Activated T-cell treated with anti-CD3 and anti-CD28 coated beads for 24 hours (primary cell): ENCODE measurements around the gene FHOD1.

Source experiments
- DNase-seq: peaks from one replicate; pipeline ENCODE4 v3.0.0-alpha.2; 2020; ENCODE audit warnings: low read depth

The FHOD1 gene

DNA sequence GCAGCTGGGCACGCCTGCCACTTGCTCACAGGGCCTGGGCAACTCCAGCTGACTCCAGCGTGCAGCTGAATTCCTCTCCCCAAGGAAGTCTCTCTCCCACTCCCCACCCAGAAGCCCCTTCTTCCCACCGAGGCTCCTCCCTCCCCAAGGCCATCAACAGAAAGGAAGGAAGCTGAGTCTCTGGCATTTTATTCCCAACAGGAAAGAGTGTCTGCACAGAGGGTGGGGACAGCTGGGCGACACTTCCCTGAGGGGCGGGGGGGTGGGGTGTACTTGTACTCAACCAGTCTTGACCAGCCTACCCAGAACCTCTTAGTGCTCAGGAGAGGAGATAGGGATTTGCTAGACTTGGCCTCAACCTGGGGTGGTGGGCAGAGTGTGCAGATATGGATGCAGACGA lies 57.2 kb downstream of the FHOD1 start, which contains the start of gene EXOC3L1:
TSS of gene EXOC3L1 (minus strand) at position 96 of the 400 bp plus-strand sequence. CDS start 460 bp downstream, outside the sequence.
- no peak for DNase-seq

DNA sequence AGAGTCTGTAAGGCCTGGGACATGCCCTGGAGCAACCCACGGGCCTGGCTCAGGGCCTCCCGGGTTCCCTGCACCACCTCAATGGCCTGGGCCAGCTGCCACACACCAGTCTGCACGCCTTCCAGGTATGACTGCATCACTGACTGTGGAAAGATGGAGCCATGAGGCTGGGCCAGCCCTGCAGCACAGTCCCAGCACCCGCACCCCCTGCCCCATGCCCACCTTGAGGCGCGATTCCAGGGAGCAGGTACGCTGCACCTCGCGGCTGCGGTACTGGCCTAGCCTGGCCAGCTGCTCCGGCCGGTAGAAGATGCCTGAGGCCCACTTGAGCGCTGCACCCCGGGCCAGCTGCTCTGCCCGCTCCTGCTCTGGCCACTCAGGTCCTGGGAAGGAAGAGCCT lies 58.5 kb downstream of the FHOD1 start:
- DNase-seq: no peak

DNA sequence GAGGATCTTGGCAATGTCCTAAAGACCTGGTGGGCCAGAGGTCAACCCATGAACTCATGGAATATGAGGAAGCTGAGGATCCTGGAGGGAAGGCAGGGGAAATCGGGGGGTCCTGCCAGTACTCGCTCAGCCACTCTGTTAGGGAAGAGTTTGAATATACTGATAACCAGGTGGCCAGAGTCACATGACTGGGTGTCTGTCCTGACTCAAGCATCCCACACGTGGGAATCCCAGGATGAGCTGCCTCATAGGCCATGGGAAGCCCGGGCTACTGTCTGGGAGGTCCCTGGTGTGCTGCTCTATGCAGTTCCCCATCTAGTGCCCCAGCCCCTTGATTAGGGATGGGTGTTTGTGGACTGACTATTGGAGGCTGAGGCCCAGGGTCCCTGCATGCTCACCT lies 59.0 kb downstream of the FHOD1 start:
- no peak for DNase-seq

DNA sequence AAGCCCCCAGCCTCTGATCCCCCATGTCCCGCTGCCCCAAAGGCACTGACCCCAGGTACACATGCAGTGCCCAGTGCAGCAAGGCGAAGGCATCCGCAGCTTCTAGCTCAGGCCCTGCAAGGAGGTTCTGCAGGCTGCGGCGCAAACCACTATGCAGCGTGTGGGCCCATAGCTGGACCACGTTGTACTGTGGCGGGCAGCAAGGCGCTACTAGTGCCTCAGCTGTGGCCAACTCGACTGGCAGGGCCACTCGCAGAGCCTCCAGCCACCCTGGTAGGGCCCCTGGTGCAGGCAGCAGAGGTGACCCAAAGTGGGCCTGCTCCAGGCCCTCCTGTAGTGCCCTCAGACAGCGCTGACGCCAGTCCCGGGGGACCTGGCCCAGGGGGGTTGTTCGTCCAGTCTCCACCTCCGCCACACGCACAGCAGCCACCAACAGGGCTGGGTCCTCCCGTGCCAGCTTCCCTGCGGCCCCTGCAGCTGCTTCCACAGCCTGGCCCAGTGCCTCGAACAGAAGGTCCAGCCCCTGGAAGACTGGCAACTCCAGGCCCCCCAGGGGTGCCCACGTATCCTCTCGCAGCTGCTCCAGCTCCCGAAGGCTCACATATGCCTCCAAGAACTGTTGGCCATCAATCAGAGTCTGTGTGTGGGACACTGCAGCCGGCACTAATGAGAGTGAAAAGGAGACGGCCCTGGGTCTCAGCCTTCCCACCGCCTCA lies 59.9 kb downstream of the FHOD1 start:
- DNase-seq: no peak

DNA sequence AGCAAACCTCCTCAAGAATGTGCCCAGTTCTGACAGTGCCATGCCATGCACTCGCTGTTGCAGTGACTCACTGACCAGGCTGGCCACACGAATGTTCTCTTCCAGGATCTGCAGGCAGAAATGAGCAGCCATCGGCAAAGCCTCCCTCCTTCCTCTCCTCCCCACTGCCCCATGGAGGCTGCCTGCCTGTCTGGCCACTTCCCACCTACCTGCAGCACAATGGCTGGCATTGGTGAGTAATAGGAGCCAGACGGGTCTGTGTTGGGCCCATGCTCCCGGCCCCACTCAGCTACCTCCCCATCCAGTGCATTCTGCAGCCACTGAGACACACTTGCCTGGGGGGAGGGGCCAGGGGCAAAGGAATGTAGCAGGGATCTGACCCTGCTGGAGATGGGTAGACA lies 60.7 kb downstream of the FHOD1 start:
- DNase-seq: no peak

DNA sequence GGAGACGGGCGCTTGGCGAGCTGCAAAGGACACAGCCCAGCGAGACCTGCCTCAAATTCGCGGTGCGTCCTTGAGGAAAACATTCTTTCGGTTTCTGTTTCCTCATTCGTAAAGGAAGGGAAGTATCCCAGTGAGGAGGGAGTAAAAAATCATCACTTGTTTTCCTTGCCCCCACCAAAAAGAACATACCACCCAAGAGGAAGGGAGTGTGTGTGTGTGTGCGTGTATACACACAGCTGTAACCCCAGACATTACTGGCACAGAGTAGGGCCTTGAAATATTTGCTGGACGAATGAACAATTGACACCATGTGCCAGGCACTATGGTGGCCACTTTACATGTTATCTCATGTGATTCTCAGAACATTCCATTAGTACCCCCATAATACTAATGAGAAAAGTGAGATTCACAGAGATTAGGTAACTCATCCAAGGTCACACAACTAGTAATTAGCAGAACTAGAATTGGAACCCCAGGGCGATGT lies 61.6 kb downstream of the FHOD1 start:
- DNase-seq: no peak

DNA sequence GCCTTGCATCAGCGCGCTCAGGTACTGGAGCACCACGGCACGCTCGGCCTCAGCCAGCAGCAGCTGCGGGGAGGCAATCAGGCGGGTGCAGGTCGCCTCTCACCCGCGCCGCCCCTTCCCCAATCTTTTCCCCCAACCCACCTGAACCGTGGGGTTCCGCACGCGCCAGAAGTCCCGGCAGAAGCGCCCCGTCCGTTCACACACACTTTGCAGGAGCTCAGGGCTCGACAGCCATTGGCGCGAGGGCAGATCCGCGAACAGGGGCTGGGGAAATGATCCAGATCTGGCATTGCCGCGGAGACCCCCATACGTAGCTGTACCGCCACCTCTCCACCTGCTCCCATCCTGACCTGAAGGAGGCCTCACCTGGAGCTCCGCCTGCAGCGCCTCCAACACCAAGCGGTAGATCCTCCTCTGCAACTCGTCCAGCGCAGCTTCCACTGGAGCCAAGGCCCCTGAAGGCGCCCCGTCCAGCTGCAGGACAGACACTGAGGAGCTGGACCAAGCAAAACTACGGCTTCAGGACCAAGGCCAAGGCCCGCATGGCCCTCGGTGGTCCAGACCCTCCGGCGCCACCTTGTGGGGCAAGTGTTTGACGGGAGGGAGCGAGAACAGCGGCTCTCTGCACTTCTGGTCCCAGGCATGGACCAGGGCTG lies 62.2 kb downstream of the FHOD1 start:
- peak; percentile 75 for DNase-seq

DNA sequence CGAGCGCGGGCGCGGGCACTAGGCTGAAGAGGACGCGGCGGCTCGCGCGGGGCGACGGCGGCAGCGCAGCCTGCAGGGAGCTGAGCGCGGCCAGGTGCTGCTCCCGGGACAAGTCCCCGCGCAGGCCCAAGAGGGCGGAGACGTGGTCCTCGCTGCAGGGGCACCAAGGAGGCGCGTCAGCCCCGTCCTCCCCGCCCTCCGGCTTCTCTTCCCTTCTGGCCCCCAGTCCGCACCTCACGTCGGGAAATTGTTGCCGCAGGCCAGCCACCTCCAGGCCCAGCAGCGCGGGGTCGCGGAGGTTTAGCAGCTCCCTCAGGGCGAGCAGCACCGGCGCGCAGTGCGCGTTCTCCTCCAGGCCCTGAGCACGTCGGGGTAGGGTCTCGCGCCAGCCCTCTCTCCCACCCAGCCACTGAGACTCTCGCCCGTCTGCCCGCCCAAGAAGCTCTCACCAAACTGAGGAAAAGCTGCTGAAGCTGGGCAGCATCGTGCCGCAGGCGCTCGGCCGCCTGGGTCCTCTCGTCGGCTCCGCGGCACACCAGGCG lies 62.8 kb downstream of the FHOD1 start:
- no peak for DNase-seq

DNA sequence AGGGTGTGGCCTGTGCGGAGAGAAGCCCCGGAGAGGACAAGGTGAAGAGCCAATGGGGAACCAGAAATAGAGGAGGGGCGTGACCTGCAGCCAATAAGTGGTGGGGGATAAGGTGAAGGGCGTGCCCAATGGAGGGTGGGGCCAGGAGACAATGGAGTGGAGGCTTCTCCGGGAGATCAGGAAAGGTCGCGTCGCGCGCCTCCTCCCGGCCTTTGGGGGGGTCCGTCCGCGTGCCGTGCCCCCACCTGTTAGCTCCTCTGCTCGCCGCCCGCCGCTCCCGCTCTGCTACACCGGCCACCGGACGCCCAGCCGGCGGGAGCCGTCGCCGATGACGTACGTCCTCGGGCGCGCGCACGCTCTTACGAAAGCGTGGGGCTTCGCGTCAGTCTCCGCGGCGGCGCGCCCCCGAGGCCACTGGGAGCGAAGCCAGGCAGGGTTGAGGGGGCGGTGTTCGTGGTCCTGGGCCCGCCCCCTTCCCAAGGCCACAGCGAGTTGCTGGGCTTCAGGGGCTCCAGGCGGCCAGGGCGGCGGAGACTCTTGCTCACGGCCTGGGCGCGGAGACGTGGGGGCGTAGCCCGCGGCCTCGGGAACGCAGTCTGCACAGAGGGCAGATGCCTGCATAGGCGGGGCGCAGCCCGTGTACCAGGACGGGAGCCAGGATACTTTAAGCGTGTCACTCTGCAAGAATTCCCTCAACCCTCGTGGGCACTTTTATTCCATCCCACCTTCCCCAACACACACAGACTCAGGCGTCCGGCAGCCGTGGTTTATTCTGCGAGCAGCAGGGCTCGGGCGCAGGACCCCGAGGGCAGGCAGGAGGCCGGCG lies 63.4 kb downstream of the FHOD1 start, which contains the start of gene MATCAP1:
TSS of gene MATCAP1 (minus strand) at position 337 of the 826 bp plus-strand sequence. CDS start 3,353 bp downstream, outside the sequence.
- peak; percentile 92 for DNase-seq

DNA sequence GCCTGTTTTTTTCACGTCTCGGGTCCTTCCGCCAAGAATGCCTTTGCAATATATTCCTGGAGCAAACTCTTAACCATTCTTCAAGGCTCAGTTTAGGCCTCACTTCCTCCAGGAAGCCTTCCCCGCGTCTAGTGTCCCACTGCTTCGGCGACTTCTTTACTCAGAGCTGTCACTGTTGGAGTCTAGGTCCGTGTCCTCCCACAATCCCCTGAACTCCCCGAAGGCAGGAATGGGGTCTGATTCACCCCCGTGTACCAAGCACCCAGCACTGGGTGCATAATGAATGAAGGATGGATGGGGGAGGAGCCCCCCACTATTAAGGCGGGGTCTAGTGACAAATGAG lies 64.0 kb downstream of the FHOD1 start:
- no peak for DNase-seq

DNA sequence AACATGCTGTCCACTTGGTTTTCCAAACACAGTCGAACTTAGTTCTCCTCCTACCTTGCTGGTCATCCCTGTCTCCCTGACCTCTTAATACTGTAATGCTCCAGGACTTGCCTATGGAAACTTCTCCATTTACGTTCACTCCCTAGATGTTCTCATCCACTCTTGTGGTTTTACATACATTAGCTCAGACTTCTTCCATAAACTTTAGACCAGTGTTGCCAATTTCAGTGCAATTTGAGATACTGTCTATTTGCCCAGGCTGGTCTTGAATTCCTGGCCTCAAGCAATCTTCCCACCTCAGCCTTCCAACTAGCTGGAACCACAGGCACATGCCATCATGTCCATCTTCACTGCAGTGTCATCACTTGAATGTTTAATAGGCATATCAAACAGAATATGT lies 65.0 kb downstream of the FHOD1 start:
- no peak for DNase-seq

DNA sequence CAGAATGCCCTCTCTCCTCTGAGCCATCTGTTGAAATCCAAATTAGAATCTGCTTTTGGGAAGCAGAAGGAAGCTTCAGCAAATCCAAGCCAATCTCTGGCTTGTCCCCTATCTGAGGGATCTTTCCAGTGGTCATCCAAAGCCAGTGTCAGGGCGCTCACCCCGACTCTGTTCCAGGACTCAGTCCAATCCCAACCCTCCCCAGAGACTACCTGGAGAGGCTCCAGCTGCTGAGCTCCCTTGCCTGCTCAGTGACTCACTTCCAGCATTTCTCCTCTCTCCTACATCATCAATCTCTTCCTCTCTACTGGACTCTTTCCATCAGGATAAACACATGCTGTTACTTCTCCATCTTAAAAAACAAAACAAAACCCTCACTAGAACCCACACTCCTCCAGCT lies 65.9 kb downstream of the FHOD1 start:
- DNase-seq: no peak

DNA sequence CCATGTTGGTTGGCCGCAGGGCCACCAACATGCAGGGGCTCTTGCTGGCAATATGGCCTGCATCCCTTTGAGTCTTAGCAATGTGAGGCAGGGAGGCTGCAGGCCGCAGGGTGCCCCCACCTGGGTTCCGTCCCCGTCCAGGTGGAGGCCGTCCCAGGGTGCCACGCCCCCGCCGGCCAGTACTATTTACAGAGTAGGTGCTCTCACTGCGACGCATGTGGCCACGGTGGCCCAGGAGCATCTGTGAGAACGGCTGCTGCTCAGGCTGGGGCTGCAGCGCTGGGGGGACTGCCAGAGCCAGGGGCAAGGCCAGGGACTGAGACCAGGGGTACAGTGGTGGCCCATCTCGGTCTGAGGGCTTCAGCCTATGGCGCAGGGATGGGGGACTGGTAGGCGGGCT lies 67.1 kb downstream of the FHOD1 start:
- DNase-seq: no peak

DNA sequence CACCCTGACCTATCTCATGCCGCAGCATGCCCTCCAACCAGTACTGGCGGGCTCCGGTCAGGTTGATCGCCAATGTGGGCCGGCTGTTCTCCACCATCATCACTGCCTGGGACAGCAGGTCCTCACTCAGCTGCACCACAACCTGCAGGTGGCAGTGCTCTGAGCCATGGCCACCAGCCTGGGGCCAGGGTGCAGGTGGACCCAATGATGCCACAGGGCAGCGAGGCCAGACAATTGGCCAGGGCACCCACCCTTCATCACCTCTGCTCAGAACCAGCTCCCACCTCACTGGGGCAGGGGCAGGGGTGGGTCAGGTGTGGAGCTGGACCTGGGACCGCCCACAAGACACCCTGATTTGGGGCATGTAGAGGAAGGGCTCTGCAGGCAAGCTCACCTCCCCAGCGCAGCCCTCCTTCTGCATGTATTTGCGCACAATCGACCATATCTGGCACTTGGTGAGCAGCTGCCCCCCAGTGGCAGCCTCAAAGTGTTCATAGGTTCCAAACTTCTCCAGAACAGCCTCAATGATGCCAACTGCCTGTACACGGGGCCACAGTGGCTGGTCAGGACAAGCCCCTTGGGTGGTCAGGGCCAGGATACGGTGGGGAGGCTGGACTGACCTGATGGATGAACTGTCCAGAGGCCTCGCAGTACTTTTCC lies 67.7 kb downstream of the FHOD1 start:
- no peak for DNase-seq
